Right lobe of liver (tissue), 6 donors: ENCODE measurements around the gene TMCO2. TPM values are rescaled to one million over a fixed set of nuclear protein-coding genes. Genes with fewer than 3 reads are reported as not detected.

ENCODE experiments used
- ATAC-seq, 4 donors: fragments of 200-7000 bp; cut with Tn5 transposase; one replicate each; pipeline ENCODE4 v1.9.1; 2020; ENCODE audit warnings: mild to moderate bottlenecking in 4 of 4, moderate library complexity in 4 of 4
- DNase-seq, 3 donors: peaks; one replicate each; pipeline ENCODE4 v3.0.0-alpha.2; 2020
- H3K27ac ChIP-seq, 3 donors: fragments of 200-600 bp; one replicate each; pipeline ENCODE4 v1.8.0; 2022
- H3K27me3 ChIP-seq, 2 donors: fragments of 200-600 bp; one replicate each; pipeline ENCODE4 v1.8.0; 2022
- H3K36me3 ChIP-seq, 4 donors: fragments of 200-600 bp; sonication (generic) in 1 of 4; one replicate each; pipeline versions ENCODE4 v1.5.1 to v1.8.0; 2017 to 2022; ENCODE audit warnings: control low read depth in 1 of 4
- H3K4me1 ChIP-seq, 4 donors: fragments of 200-600 bp; sonication (generic) in 1 of 4; one replicate each; pipeline versions ENCODE4 v1.5.1 to v1.8.0; 2017 to 2022; ENCODE audit warnings: control low read depth in 1 of 4
- H3K4me3 ChIP-seq, 3 donors: fragments of 200-600 bp; one replicate each; pipeline ENCODE4 v1.8.0; 2022
- H3K9me3 ChIP-seq, 4 donors: fragments of 200-600 bp; sonication (generic) in 1 of 4; one replicate each; pipeline versions ENCODE4 v1.5.1 to v1.8.0; 2017 to 2022; ENCODE audit warnings: control low read depth in 1 of 4
- CTCF ChIP-seq, 4 donors: fragments of 200-600 bp in 3 of 4; fragments of 450-650 bp in 1 of 4; IDR thresholded peaks; one replicate each; pipeline versions ENCODE4 v1.5.1 to v1.8.0; 2016 to 2022; ENCODE audit warnings: antibody characterized with exemption in 4 of 4, mild to moderate bottlenecking in 2 of 4
- POLR2A ChIP-seq: fragments of 450-650 bp; IDR thresholded peaks from one replicate; pipeline ENCODE4 v1.6.1; 2017; ENCODE audit warnings: antibody characterized with exemption, mild to moderate bottlenecking
- WGBS: methylation state at CpG from one replicate; pipeline ENCODE4 v1.1.6; 2018; ENCODE audit warnings: low coverage, low lambda C conversion rate; ENCODE audit not compliant: insufficient coverage; ENCODE audit errors: missing lambda C conversion rate; 5-methylcytosine and 5-hydroxymethylcytosine counted together
- intact Hi-C, 2 donors: fragments of 100-400 bp; cut with DNase I; formaldehyde crosslinking; loops; one replicate each; pipeline versions ENCODE4 v1.11.2 to v1.14.1; 2022
- total RNA-seq, 6 experiments: library from RNA; depleted of rRNA in 2 of 6; stranded (reverse); fragments of >200 nt in 2 of 6; fragmentation: NEBNext Ultra II Directional in 3 of 6; extraction: Animal tissue kit (Norgen Biotek cat#: 25700) in 3 of 6; gene quantifications; one replicate each; pipeline versions ENCODE4 v1.1.0 to v1.2.4, GENCODE V29; 2016 to 2023
- donor health status: DM: no; HTN: yes; CAD: no.
- donor health status: DM: no; HTN: no; CAD: no.
- donor health status: DM: no; HTN: no; CAD: no.
- donor health status: DM: no; HTN: yes; CAD: no.
- donor health status: DM: no; HTN: yes; CAD: no.

The TMCO2 gene
- total RNA-seq, 6 experiments from 2014 or later: not detected

DNA sequence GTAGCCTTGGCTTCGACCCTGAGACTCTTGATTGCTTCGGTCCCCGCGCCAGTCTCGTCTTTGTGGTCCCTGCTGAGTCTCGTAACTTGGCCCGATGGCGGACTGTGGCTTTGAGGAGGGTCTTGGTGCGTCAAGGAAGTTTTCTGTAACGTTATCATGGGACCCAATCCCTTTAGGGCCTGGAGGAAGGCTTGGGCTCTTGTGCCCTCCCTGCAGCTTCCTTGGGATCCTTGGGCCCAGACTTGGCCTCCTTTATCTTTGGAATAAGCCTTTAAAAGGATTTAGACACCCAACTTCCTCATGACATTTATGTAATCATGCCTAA, 10.7 kb downstream of the TMCO2 start:
- Histone ChIP-seq H3K27ac (peak overlapping the region; percentile 85 to 96 (median 91)), H3K4me3 (peak overlapping the region; percentile 88 to 95 (median 90)), H3K27me3 (no peaks in the 10 kb centered on the region), H3K36me3 (peaks cover 0 to 28% (median 11%) of the 10 kb centered on the region in 4 donors), H3K4me1 (peaks cover 0 to 14% (median 3%) of the 10 kb centered on the region in 4 donors), H3K9me3 (no peaks in the 10 kb centered on the region)
- ATAC-seq (no peak), DNase-seq (no peak)
- 0% methylated on average over 1 of the region's 10 CpGs for WGBS
- intact Hi-C loops: no loop called here
- no peak for TF ChIP-seq POLR2A

- peaks cover 0 to 40% (median 14%) of the 10 kb centered on the region in 4 donors for H3K36me3 ChIP-seq
- intact Hi-C loops: no loop called here
- H3K9me3 ChIP-seq: no peaks in the 10 kb centered on the region
- H3K4me1 ChIP-seq: peaks cover 0 to 16% (median 3%) of the 10 kb centered on the region in 4 donors
- TF ChIP-seq CTCF (IDR thresholded peaks at IDR 0.05): no peak
- TF ChIP-seq POLR2A: no peak
- DNase-seq (no peak), ATAC-seq (no peak)
- no peak overlapping the region for H3K4me3 ChIP-seq
- no peaks in the 10 kb centered on the region for H3K27me3 ChIP-seq
- no peak overlapping the region for H3K27ac ChIP-seq
- 94% methylated on average over 3 of the region's 3 CpGs for whole genome bisulfite sequencing
Measured at GRCh38 chr1:40264354-40264781, 16.6 kb downstream of the TMCO2 start.

- TF ChIP-seq POLR2A (no peak), CTCF (IDR thresholded peaks at IDR 0.05) (no peak)
- Histone ChIP-seq H3K27me3 (no peaks in the 10 kb centered on the region), H3K4me3 (no peak overlapping the region), H3K9me3 (no peaks in the 10 kb centered on the region), H3K27ac (no peak overlapping the region), H3K4me1 (peaks cover 0 to 16% (median 3%) of the 10 kb centered on the region in 4 donors), H3K36me3 (peaks cover 0 to 49% (median 17%) of the 10 kb centered on the region in 4 donors)
- no peak for DNase-seq
- intact Hi-C loops: no loop called here
- no peak for ATAC-seq
Measured at GRCh38 chr1:40265298-40265697, 17.6 kb downstream of the TMCO2 start.

DNA sequence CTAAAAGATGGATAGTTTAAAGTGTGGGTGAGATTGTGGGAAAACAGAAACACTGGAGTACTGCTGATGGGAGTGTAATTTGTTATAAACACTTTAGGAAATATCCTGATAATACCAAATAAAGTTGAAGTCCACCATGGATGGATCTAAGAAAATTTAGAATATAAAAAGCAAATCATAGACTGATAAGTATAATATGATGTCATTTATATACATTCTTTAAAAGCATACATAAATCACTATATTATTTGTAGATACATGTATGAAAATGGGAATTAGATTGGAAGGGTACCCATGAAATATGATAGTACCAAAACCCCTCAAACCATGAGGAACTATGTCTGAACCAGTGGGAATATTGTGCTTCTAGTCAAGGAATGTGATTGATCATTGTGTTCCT, 18.2 kb downstream of the TMCO2 start:
- Histone ChIP-seq H3K36me3 (peaks cover 2 to 49% (median 19%) of the 10 kb centered on the region in 4 donors), H3K27me3 (no peaks in the 10 kb centered on the region), H3K4me1 (peaks cover 0 to 16% (median 3%) of the 10 kb centered on the region in 4 donors), H3K4me3 (no peak overlapping the region), H3K27ac (no peak overlapping the region), H3K9me3 (no peaks in the 10 kb centered on the region)
- intact Hi-C loops: no loop called here
- DNase-seq: no peak
- TF ChIP-seq CTCF (IDR thresholded peaks at IDR 0.05) (no peak), POLR2A (no peak)
- ATAC-seq: no peak

- no peak overlapping the region for H3K4me3 ChIP-seq
- H3K27ac ChIP-seq: peak overlapping the region; percentile 60 to 83 (median 69)
- H3K4me1 ChIP-seq: peaks cover 0 to 16% (median 3%) of the 10 kb centered on the region in 4 donors
- H3K9me3 ChIP-seq: no peaks in the 10 kb centered on the region
- H3K36me3 ChIP-seq: peaks cover 4 to 49% (median 15%) of the 10 kb centered on the region in 4 donors
- WGBS: 96% methylated on average over 3 of the region's 6 CpGs
- no peaks in the 10 kb centered on the region for H3K27me3 ChIP-seq
- ATAC-seq (peak in 1 of 4 donors; percentile 6), DNase-seq (no peak)
- TF ChIP-seq POLR2A (no peak), CTCF (IDR thresholded peaks at IDR 0.05) (no peak)
- intact Hi-C loops: no loop called here
Measured at GRCh38 chr1:40266786-40267535, 19.2 kb downstream of the TMCO2 start.
